Effector CD4-positive, alpha-beta T cell (primary cell): ENCODE results near the gene LTN1.

Experiments used
- DNase-seq: peaks from one replicate; pipeline ENCODE4 v3.0.0-alpha.2; 2020

LTN1 gene

GRCh38 chr21:28882345-28882744, 110.3 kb downstream of the LTN1 start:
- no peak for DNase-seq
